Amygdala (tissue), 56 donors: Measurements from ENCODE around the gene TRPM2.
A peak's percentile ranks its signal among the peaks of the same experiment; 100 is the strongest.

Source experiments
- DNase-seq, 56 donors: peaks; one replicate each; lab custom pipeline; 2025; lab: John Stamatoyannopoulos, UW

TRPM2 gene

GRCh38 chr21:44454747-44455523 is 101.5 kb downstream of the TRPM2 start, which contains the start of gene LRRC3:
TSS of gene LRRC3 (plus strand) at chr21:44455510. CDS start at chr21:44456645, 1,135 bp downstream.
- peak in 8 of 56 donors; percentile 8 to 62 (median 32) for DNase-seq

- DNase-seq: peak in 1 of 56 donors; percentile 17
Measured at GRCh38 chr21:44455524-44456213, 102.2 kb downstream of the TRPM2 start.

- DNase-seq: no peak
Measured at GRCh38 chr21:44456214-44456914, 102.9 kb downstream of the TRPM2 start.

- no peak for DNase-seq
Measured at GRCh38 chr21:44456915-44457736, 103.7 kb downstream of the TRPM2 start.

- no peak for DNase-seq
Measured at GRCh38 chr21:44458971-44459711, 105.7 kb downstream of the TRPM2 start.

GRCh38 chr21:44459712-44460440 is 106.5 kb downstream of the TRPM2 start:
- DNase-seq: no peak

- DNase-seq: no peak
Measured at GRCh38 chr21:44460441-44460755, 107.0 kb downstream of the TRPM2 start.

GRCh38 chr21:44461005-44461404 is 107.6 kb downstream of the TRPM2 start:
- no peak for DNase-seq

GRCh38 chr21:44461464-44462001 is 108.1 kb downstream of the TRPM2 start:
- peak in 1 of 56 donors; percentile 7 for DNase-seq

GRCh38 chr21:44462086-44462833 is 108.8 kb downstream of the TRPM2 start:
- DNase-seq: no peak

GRCh38 chr21:44462834-44463200 is 109.4 kb downstream of the TRPM2 start:
- DNase-seq: no peak

- DNase-seq: peak in 2 of 56 donors; percentile 7 to 21
Measured at GRCh38 chr21:44463724-44464123, 110.3 kb downstream of the TRPM2 start.

GRCh38 chr21:44464351-44464750 is 110.9 kb downstream of the TRPM2 start:
- DNase-seq: no peak

- DNase-seq: no peak
Measured at GRCh38 chr21:44466351-44466954, 113.0 kb downstream of the TRPM2 start.

GRCh38 chr21:44466996-44467858 is 113.8 kb downstream of the TRPM2 start:
- DNase-seq: no peak

- DNase-seq: no peak
Measured at GRCh38 chr21:44467859-44468195, 114.4 kb downstream of the TRPM2 start.

- no peak for DNase-seq
Measured at GRCh38 chr21:44471341-44471740, 117.9 kb downstream of the TRPM2 start.
